ENCODE data around the gene CALCR.
"Not testable (repeated sequence)": the region's sequence is repeated elsewhere in the genome, so short reads cannot be mapped to it uniquely, and the experiment has no call there.

Gene CALCR
- 0 to 0.24 (median 0.08) reads per million in 18 experiments for total RNA-seq

- DNase-seq: no peak
These were observed at the start of gene CALCR for GRCh38 chr7:93574646-93575554. TSS of gene CALCR (minus strand) at chr7:93574724. CDS start at chr7:93486981, 87,743 bp downstream.

GRCh38 chr7:93623816-93624215, 49.3 kb upstream of the CALCR start:
- DNase-seq: no peak

GRCh38 chr7:93622036-93623033, 47.8 kb upstream of the CALCR start:
- DNase-seq: no peak

- no peak for DNase-seq
These were observed 46.3 kb upstream of the CALCR start for GRCh38 chr7:93620864-93621263.

- no peak for DNase-seq
These were observed 45.5 kb upstream of the CALCR start for GRCh38 chr7:93620057-93620456.

- no peak for DNase-seq
These were observed 26.8 kb upstream of the CALCR start for GRCh38 chr7:93601363-93601762.

- no peak for DNase-seq
These were observed 19.7 kb upstream of the CALCR start for GRCh38 chr7:93594250-93594649.

- no peak for DNase-seq
These were observed 18.2 kb upstream of the CALCR start for GRCh38 chr7:93592588-93593266.

GRCh38 chr7:93591224-93592050, 16.9 kb upstream of the CALCR start:
- DNase-seq: not testable (repeated sequence)

GRCh38 chr7:93586479-93586865, 11.9 kb upstream of the CALCR start:
- DNase-seq: not testable (repeated sequence)

GRCh38 chr7:93585694-93586478, 11.4 kb upstream of the CALCR start:
- DNase-seq: not testable (repeated sequence)

GRCh38 chr7:93579431-93579830, 4.9 kb upstream of the CALCR start:
- DNase-seq: no peak

GRCh38 chr7:93578762-93579161, 4.2 kb upstream of the CALCR start:
- no peak for DNase-seq

GRCh38 chr7:93575555-93576399, 1.3 kb upstream of the CALCR start:
- DNase-seq: no peak

- DNase-seq: no peak
These were observed 267 bp downstream of the CALCR start for GRCh38 chr7:93574269-93574645.

- DNase-seq: no peak
These were observed 5.3 kb downstream of the CALCR start for GRCh38 chr7:93569189-93569588.

GRCh38 chr7:93566876-93567275, 7.6 kb downstream of the CALCR start:
- no peak for DNase-seq

- DNase-seq: no peak
These were observed 10.9 kb downstream of the CALCR start for GRCh38 chr7:93563584-93563983.

GRCh38 chr7:93562936-93563335, 11.6 kb downstream of the CALCR start:
- DNase-seq: no peak

- no peak for DNase-seq
These were observed 12.4 kb downstream of the CALCR start for GRCh38 chr7:93562106-93562505.

All from inflammatory macrophage (primary cell).